IMR-90 (cell line): ENCODE data around the gene ZBTB46. TPM values are rescaled to one million over a fixed set of nuclear protein-coding genes. Genes with fewer than 3 reads are reported as not detected.
A peak's percentile ranks its signal among the peaks of the same experiment; 100 is the strongest.

Source experiments
- ATAC-seq: fragments of 200-7000 bp; cut with Tn5 transposase; 2 replicates; pipeline ENCODE4 v1.9.1; 2020; ENCODE audit warnings: low read depth, mild to moderate bottlenecking, moderate library complexity
- BruUV-seq: library from RNA; stranded (reverse); fragments of 400-500 nt; replicated peaks from 2 replicates; lab custom pipeline; 2021; lab: Mats Ljungman, UMichigan
- CTCF ChIA-PET: fragments of 300-600 bp; formaldehyde crosslinking; extraction: SDS; loops from one replicate; lab custom pipeline; 2021; ENCODE audit warnings: antibody characterized with exemption; lab: Yijun Ruan, JAX
- POLR2A ChIA-PET: fragments of 300-600 bp; sonication (Branson Sonifier 250); formaldehyde crosslinking; loops from one replicate; lab custom pipeline; 2022; ENCODE audit warnings: antibody characterized with exemption; ENCODE audit not compliant: unreplicated experiment; lab: Charles Lee
- DNase-seq: peaks from one replicate; pipeline ENCODE4 v3.0.0; 2013
- H2AFZ ChIP-seq: replicated peaks from 2 replicates; pipeline ENCODE3; 2013; ENCODE audit warnings: low read length, mild to moderate bottlenecking; ENCODE audit not compliant: poor library complexity
- H2AK5ac ChIP-seq: 2 replicates; pipeline ENCODE4 v1.6.1; 2013; ENCODE audit warnings: low read depth, low read length, inconsistent platforms
- H2AK9ac ChIP-seq: replicated peaks from 2 replicates; pipeline ENCODE3; 2013; ENCODE audit warnings: mild to moderate bottlenecking, low read depth, low read length, moderate library complexity; ENCODE audit not compliant: poor library complexity
- H2BK120ac ChIP-seq: 2 replicates; pipeline ENCODE4 v1.6.1; 2013; ENCODE audit warnings: low read depth, low read length, inconsistent platforms
- H2BK15ac ChIP-seq: 3 replicates; pipeline ENCODE4 v1.6.1; 2013; ENCODE audit warnings: low read depth, low read length, inconsistent platforms
- H2BK20ac ChIP-seq: 2 replicates; pipeline ENCODE4 v1.6.1; 2013; ENCODE audit warnings: low read depth, mild to moderate bottlenecking, inconsistent platforms, low read length, moderate library complexity
- H2BK5ac ChIP-seq: 2 replicates; pipeline ENCODE4 v1.6.1; 2013; ENCODE audit warnings: mild to moderate bottlenecking, low read depth, low read length, inconsistent platforms; ENCODE audit not compliant: poor library complexity, severe bottlenecking
- H3K14ac ChIP-seq: replicated peaks from 2 replicates; pipeline ENCODE4 v1.6.1; 2013; ENCODE audit warnings: low read depth, low read length, inconsistent platforms
- H3K18ac ChIP-seq: 2 replicates; pipeline ENCODE4 v1.6.1; 2013; ENCODE audit warnings: low read depth, low read length, control low read depth
- H3K23ac ChIP-seq: 2 replicates; pipeline ENCODE4 v1.6.1; 2013; ENCODE audit warnings: low read depth, low read length, inconsistent platforms
- H3K27ac ChIP-seq: 2 replicates; pipeline ENCODE4 v1.5.1; 2013; ENCODE audit warnings: mild to moderate bottlenecking, control low read depth, low read length; ENCODE audit not compliant: insufficient read depth
- H3K27me3 ChIP-seq: 2 replicates; pipeline ENCODE4 v1.6.1; 2013; ENCODE audit warnings: low read length; ENCODE audit not compliant: control insufficient read depth, insufficient read depth
- H3K36me3 ChIP-seq: 2 replicates; pipeline ENCODE4 v1.6.1; 2013; ENCODE audit warnings: low read length, mixed read lengths; ENCODE audit not compliant: control insufficient read depth, insufficient read depth
- H3K4ac ChIP-seq: 2 replicates; pipeline ENCODE4 v1.6.1; 2013; ENCODE audit warnings: low read depth, low read length, inconsistent platforms
- H3K4me1 ChIP-seq: 2 replicates; pipeline ENCODE4 v1.6.1; 2013; ENCODE audit warnings: low read length, mixed read lengths; ENCODE audit not compliant: control insufficient read depth, insufficient read depth
- H3K4me2 ChIP-seq: 2 replicates; pipeline ENCODE4 v1.6.1; 2013; ENCODE audit warnings: low read depth, mild to moderate bottlenecking, control low read depth, low read length, moderate library complexity
- H3K4me3 ChIP-seq: 2 replicates; pipeline ENCODE4 v1.5.1; 2013; ENCODE audit warnings: low read depth, mild to moderate bottlenecking, control low read depth, low read length, moderate library complexity; ENCODE audit not compliant: insufficient read depth
- H3K56ac ChIP-seq: 2 replicates; pipeline ENCODE4 v1.6.1; 2013; ENCODE audit warnings: low read length, inconsistent platforms; ENCODE audit not compliant: insufficient read depth; ENCODE audit errors: extremely low read depth
- H3K79me1 ChIP-seq, 2 experiments: 2 replicates each; pipeline ENCODE4 v1.6.1; 2013; ENCODE audit warnings: low read length in 2 of 2, inconsistent platforms in 1 of 2, low read depth in 1 of 2
- H3K9ac ChIP-seq: 2 replicates; pipeline ENCODE4 v1.6.1; 2013; ENCODE audit warnings: low read depth, low read length, control low read depth
- H3K9me1 ChIP-seq: 2 replicates; pipeline ENCODE4 v1.6.1; 2013; ENCODE audit warnings: low read length, inconsistent platforms; ENCODE audit not compliant: insufficient read depth
- H3K9me3 ChIP-seq: 2 replicates; pipeline ENCODE4 v1.6.1; 2013; ENCODE audit warnings: low read length; ENCODE audit not compliant: control insufficient read depth, insufficient read depth
- H4K20me1 ChIP-seq: 2 replicates; pipeline ENCODE4 v1.6.1; 2013; ENCODE audit warnings: low read length, inconsistent platforms; ENCODE audit not compliant: insufficient read depth
- H4K5ac ChIP-seq: 2 replicates; pipeline ENCODE4 v1.6.1; 2013; ENCODE audit warnings: mild to moderate bottlenecking, low read depth, low read length, control low read depth
- H4K8ac ChIP-seq, 2 experiments: 2 replicates each; pipeline ENCODE4 v1.6.1; 2013; ENCODE audit warnings: low read depth in 2 of 2, low read length in 2 of 2, control low read depth in 1 of 2, inconsistent platforms in 1 of 2
- H4K91ac ChIP-seq: 2 replicates; pipeline ENCODE4 v1.6.1; 2013; ENCODE audit warnings: low read depth, low read length, inconsistent platforms; ENCODE audit not compliant: insufficient read depth
- CEBPB ChIP-seq: IDR thresholded peaks from 2 replicates; pipeline ENCODE4 v1.6.1; 2012; ENCODE audit warnings: low read depth, low read length, improper control_type of control experiment
- MXI1 ChIP-seq: IDR thresholded peaks from 2 replicates; pipeline ENCODE4 v1.6.1; 2012; ENCODE audit warnings: low read depth, mild to moderate bottlenecking, low read length, moderate library complexity, borderline replicate concordance
- SMC3 ChIP-seq: fragments of 150-350 bp; IDR thresholded peaks from 2 replicates; pipeline ENCODE4 v1.6.1; 2016; ENCODE audit warnings: low read depth, mild to moderate bottlenecking, antibody characterized with exemption, low read length, moderate library complexity
- WGBS, 2 experiments: methylation state at CpG; one replicate each; pipeline versions ENCODE4 v1.1.5 to v1.1.7; 2013; ENCODE audit warnings: missing lambda C conversion rate in 2 of 2; ENCODE audit not compliant: insufficient read length in 1 of 2; ENCODE audit errors: extremely low coverage in 2 of 2; 5-methylcytosine and 5-hydroxymethylcytosine counted together
- dilution Hi-C: fragments of 300-500 bp; cut with HindIII; formaldehyde crosslinking; loops from one replicate; pipeline ENCODE4 v1.14.3; 2018; ENCODE audit warnings: low sequenced_read_pairs; ENCODE audit not compliant: unreplicated experiment
- in situ Hi-C: fragments of 300-500 bp; cut with MboI; formaldehyde crosslinking; loops from 3 replicates; pipeline ENCODE4 v1.14.3; 2019; ENCODE audit warnings: low sequenced_read_pairs, inconsistent platforms, mixed read lengths
- intact Hi-C: fragments of 100-400 bp; cut with micrococcal nuclease; formaldehyde crosslinking; loops from 2 replicates; pipeline ENCODE4 v1.10.0; 2022
- polyA plus RNA-seq, 3 experiments: library from polyadenylated mRNA; depleted of rRNA; stranded (reverse); fragments of >200 nt; gene quantifications; 2 replicates each; pipeline ENCODE4 v1.2.3, GENCODE V29; 2012; ENCODE audit warnings: low replicate concordance in 1 of 3
- total RNA-seq: library from RNA; depleted of rRNA; stranded (reverse); fragments of >200 nt; gene quantifications from 2 replicates; pipeline ENCODE4 v1.2.3, GENCODE V29; 2012

ZBTB46 gene
- total and polyA plus RNA-seq, 2 of the 4 experiments (the other 2 are of a cell fraction): 4.2 to 14.9 TPM

GRCh38 chr20:63772781-63773518 is 58.1 kb downstream of the ZBTB46 start:
- no peak overlapping the region for H3K9ac ChIP-seq
- no TSS peak for BruUV-seq

More at GRCh38 chr20:63772781-63773518, 58.1 kb downstream of the ZBTB46 start:
- H3K4ac ChIP-seq: no peak overlapping the region; the same call in 1 of the 2 replicates
- no peak overlapping the region for H3K4me3 ChIP-seq
- H3K9me1 ChIP-seq: no peaks in the 10 kb centered on the region; the same call in 1 of the 2 replicates
- dilution Hi-C loops: no loop called here
- 90% methylated on average over 5 of the region's 20 CpGs; no CpG with 5 or more reads in 1 of the 2 experiments for WGBS, 2 experiments
- peaks cover 15% of the 10 kb centered on the region for H4K20me1 ChIP-seq
- TF ChIP-seq MXI1 (no peak), SMC3 (no peak), CEBPB (peak; percentile 82)
- H2AK9ac ChIP-seq: no peak overlapping the region
- H4K5ac ChIP-seq: no peak overlapping the region
- H3K27ac ChIP-seq: no peak overlapping the region
- H4K91ac ChIP-seq: no peak overlapping the region
- no peak overlapping the region for H3K56ac ChIP-seq
- intact Hi-C loops: no loop called here
- H2BK5ac ChIP-seq: no peak overlapping the region
- H2AK5ac ChIP-seq: peak overlapping the region; percentile 9; the same call in 1 of the 2 replicates
- CTCF ChIA-PET: no interaction called here
- H3K23ac ChIP-seq: 0 out of 2 replicates have a peak overlapping the region, but pooled peaks have one; percentile 21
- no peaks in the 10 kb centered on the region for H3K9me3 ChIP-seq
- H2BK20ac ChIP-seq: no peak overlapping the region
- H3K36me3 ChIP-seq: peaks cover 17% of the 10 kb centered on the region; the same call in 1 of the 2 replicates
- H3K14ac ChIP-seq: no peak overlapping the region
- peaks cover 8% of the 10 kb centered on the region for H3K4me1 ChIP-seq
- POLR2A ChIA-PET: no interaction called here
- H4K8ac ChIP-seq: no peak overlapping the region; a peak in 1 of 4 replicates
- H2AFZ ChIP-seq: no peak overlapping the region
- H2BK120ac ChIP-seq: no peak overlapping the region
- H3K27me3 ChIP-seq: no peaks in the 10 kb centered on the region
- no peak overlapping the region for H3K4me2 ChIP-seq
- in situ Hi-C loops: no loop called here
- H2BK15ac ChIP-seq: no peak overlapping the region
- H3K79me1 ChIP-seq: peaks cover 16 to 55% of the 10 kb centered on the region in 2 experiments
- ATAC-seq: no peak
- H3K18ac ChIP-seq: no peak overlapping the region
- peak; percentile 11 for DNase-seq
